22Rv1 (cell line): ENCODE measurements around the gene MED7.

Experiments used
- ZFX ChIP-seq: fragments of 450-650 bp; IDR thresholded peaks from 2 replicates; pipeline ENCODE4 v1.6.1; 2017; ENCODE audit warnings: antibody characterized with exemption, borderline replicate concordance
- TF ChIP-seq, protein P1 (sequence below): fragments of 450-650 bp; IDR thresholded peaks from 2 replicates; pipeline ENCODE4 v1.5.1; 2017; ENCODE audit warnings: mild to moderate bottlenecking

DNA sequence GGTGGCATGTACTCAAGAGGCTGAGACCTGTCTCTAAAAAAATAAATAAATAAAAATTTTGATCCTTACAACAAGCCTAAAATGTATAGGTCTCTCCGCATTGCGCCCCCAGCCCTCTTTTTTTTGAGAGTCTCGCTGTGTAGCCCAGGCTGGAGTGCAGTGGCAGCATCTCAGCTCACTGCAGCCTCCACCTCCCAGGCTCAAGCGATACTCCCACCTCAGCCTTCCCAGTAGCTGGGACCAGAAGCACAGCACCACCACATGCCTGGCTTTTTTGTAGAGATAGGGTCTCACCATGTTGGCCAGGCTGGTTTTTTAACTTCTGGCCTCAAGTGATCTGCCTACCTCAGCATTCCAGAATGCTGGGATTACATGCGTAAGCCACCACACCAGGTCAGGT lies 25.6 kb upstream of the MED7 start:
- TF ChIP-seq, protein P1, sequence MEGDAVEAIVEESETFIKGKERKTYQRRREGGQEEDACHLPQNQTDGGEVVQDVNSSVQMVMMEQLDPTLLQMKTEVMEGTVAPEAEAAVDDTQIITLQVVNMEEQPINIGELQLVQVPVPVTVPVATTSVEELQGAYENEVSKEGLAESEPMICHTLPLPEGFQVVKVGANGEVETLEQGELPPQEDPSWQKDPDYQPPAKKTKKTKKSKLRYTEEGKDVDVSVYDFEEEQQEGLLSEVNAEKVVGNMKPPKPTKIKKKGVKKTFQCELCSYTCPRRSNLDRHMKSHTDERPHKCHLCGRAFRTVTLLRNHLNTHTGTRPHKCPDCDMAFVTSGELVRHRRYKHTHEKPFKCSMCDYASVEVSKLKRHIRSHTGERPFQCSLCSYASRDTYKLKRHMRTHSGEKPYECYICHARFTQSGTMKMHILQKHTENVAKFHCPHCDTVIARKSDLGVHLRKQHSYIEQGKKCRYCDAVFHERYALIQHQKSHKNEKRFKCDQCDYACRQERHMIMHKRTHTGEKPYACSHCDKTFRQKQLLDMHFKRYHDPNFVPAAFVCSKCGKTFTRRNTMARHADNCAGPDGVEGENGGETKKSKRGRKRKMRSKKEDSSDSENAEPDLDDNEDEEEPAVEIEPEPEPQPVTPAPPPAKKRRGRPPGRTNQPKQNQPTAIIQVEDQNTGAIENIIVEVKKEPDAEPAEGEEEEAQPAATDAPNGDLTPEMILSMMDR = no peak
- no peak for TF ChIP-seq ZFX
